Small intestine (tissue), 7 donors: ENCODE data around the gene CD79B. TPM values are rescaled to one million over a fixed set of nuclear protein-coding genes. Genes with fewer than 3 reads are reported as not detected.
"Not testable (repeated sequence)": the region's sequence is repeated elsewhere in the genome, so short reads cannot be mapped to it uniquely, and the experiment has no call there.

ENCODE experiments used
- DNase-seq, 2 donors: peaks; one replicate each; pipeline versions ENCODE4 v3.0.0 to v3.0.0-alpha.2; 2013
- FAIRE-seq: peaks from 2 replicates; lab custom pipeline; 2012; peaks lifted over from hg19 to GRCh38; lab: Jason Lieb, UNC
- H3K27ac ChIP-seq, 3 donors: one replicate each; pipeline ENCODE4 v1.5.1; 2013; ENCODE audit warnings: low read length in 2 of 3, mild to moderate bottlenecking in 2 of 3, control low read depth in 1 of 3, inconsistent platforms in 1 of 3, low read depth in 1 of 3, moderate library complexity in 1 of 3
- H3K27me3 ChIP-seq, 3 donors: one replicate each; pipeline ENCODE4 v1.6.1; 2013; ENCODE audit warnings: low read length in 3 of 3, inconsistent platforms in 1 of 3; ENCODE audit not compliant: control insufficient read depth in 3 of 3, insufficient read depth in 3 of 3
- H3K36me3 ChIP-seq, 3 donors: one replicate each; pipeline ENCODE4 v1.6.1; 2013; ENCODE audit warnings: low read length in 3 of 3, inconsistent platforms in 1 of 3, low read depth in 1 of 3, mild to moderate bottlenecking in 1 of 3, moderate library complexity in 1 of 3; ENCODE audit not compliant: control insufficient read depth in 3 of 3, insufficient read depth in 2 of 3
- H3K4me1 ChIP-seq, 3 donors: one replicate each; pipeline ENCODE4 v1.6.1; 2013; ENCODE audit warnings: low read length in 2 of 3, inconsistent platforms in 1 of 3, low read depth in 1 of 3, mild to moderate bottlenecking in 1 of 3, moderate library complexity in 1 of 3; ENCODE audit not compliant: control insufficient read depth in 3 of 3, insufficient read depth in 2 of 3
- H3K4me3 ChIP-seq, 3 donors: one replicate each; pipeline ENCODE4 v1.5.1; 2013; ENCODE audit warnings: low read length in 3 of 3, control low read depth in 1 of 3, inconsistent platforms in 1 of 3, low read depth in 1 of 3, mild to moderate bottlenecking in 1 of 3, moderate library complexity in 1 of 3
- H3K9me3 ChIP-seq, 2 donors: one replicate each; pipeline ENCODE4 v1.6.1; 2013; ENCODE audit warnings: low read depth in 1 of 2, low read length in 1 of 2; ENCODE audit not compliant: control insufficient read depth in 2 of 2, insufficient read depth in 1 of 2
- WGBS, 3 donors: extraction: QIAGEN DNeasy Blood & Tissue Kit; methylation state at CpG; one replicate each; pipeline ENCODE4 v1.1.7; 2013; 5-methylcytosine and 5-hydroxymethylcytosine counted together
- polyA plus RNA-seq, 4 donors: library from polyadenylated mRNA; stranded (reverse) in 3 of 4; unstranded in 1 of 4; fragments of 200-250 nt in 3 of 4; fragments of 120-200 nt in 1 of 4; gene quantifications; one replicate each; pipeline versions ENCODE4 v1.2.1 to v1.2.3, GENCODE V29; 2013
- donor health status: healthy with polysubstance abuse.
- donor health status: control.
- donor health status: control.
- donor health status: Bipolar disorder and iron deficiency.
- donor health status: healthy.

CD79B gene
- polyA plus RNA-seq, 4 donors = 0.45 to 8.7 (median 3.1) TPM

GRCh38 chr17:63889026-63889848 lies 42.9 kb downstream of the CD79B start:
- peak; percentile 16 to 20 for DNase-seq
- not testable (repeated sequence) for H3K27me3 ChIP-seq, H3K4me3 ChIP-seq, H3K27ac ChIP-seq, H3K9me3 ChIP-seq, H3K36me3 ChIP-seq, H3K4me1 ChIP-seq, FAIRE-seq
- WGBS, 3 donors = 26 to 34% (median 31%) methylated on average over 13 of the region's 13 CpGs

- H3K27me3 ChIP-seq, DNase-seq, H3K4me1 ChIP-seq, FAIRE-seq, H3K27ac ChIP-seq, H3K4me3 ChIP-seq, H3K36me3 ChIP-seq, H3K9me3 ChIP-seq: not testable (repeated sequence)
- WGBS, 3 donors = 82 to 89% (median 84%) methylated on average over 11 of the region's 11 CpGs
Observed at GRCh38 chr17:63885119-63885518, 47.0 kb downstream of the CD79B start.

- not testable (repeated sequence) for H3K4me3 ChIP-seq, H3K9me3 ChIP-seq, H3K27me3 ChIP-seq, H3K4me1 ChIP-seq, H3K27ac ChIP-seq, DNase-seq, H3K36me3 ChIP-seq, FAIRE-seq
- WGBS, 3 donors = 73 to 79% (median 78%) methylated on average over 9 of the region's 9 CpGs
Observed at GRCh38 chr17:63882626-63883126, 49.5 kb downstream of the CD79B start.

- Histone ChIP-seq H3K4me3 (no peak within 1 kb of the TSS), H3K27ac (no peak within 1 kb of the TSS), H3K9me3 (no peaks in the 10 kb centered on the region), H3K36me3 (no peaks in the 10 kb centered on the region), H3K27me3 (peaks cover 0 to 2% (median 1%) of the 10 kb centered on the region in 3 donors), H3K4me1 (no peaks in the 10 kb centered on the region)
- 35 to 42% (median 40%) methylated on average over 12 to 15 of the region's 15 CpGs for WGBS, 3 donors
- no peak for FAIRE-seq
- DNase-seq = peak; percentile 33 to 64
Observed at GRCh38 chr17:63881935-63882601, 50.1 kb downstream of the CD79B start, which contains the start of gene GH2. Gene GH2, minus strand, starts transcription at chr17:63881944. Its CDS starts 143 bp downstream, at chr17:63881801.

- 47 to 59% (median 52%) methylated on average over 11 of the region's 11 CpGs for WGBS, 3 donors
- H3K4me3 ChIP-seq, H3K36me3 ChIP-seq, H3K4me1 ChIP-seq, H3K9me3 ChIP-seq, H3K27ac ChIP-seq, H3K27me3 ChIP-seq, DNase-seq, FAIRE-seq: not testable (repeated sequence)
Observed at GRCh38 chr17:63881337-63881736, 50.8 kb downstream of the CD79B start.

GRCh38 chr17:63880706-63881105 lies 51.4 kb downstream of the CD79B start:
- Histone ChIP-seq H3K9me3 (no peaks in the 10 kb centered on the region), H3K4me3 (no peak overlapping the region), H3K4me1 (no peaks in the 10 kb centered on the region), H3K27me3 (peaks cover 0 to 2% (median 1%) of the 10 kb centered on the region in 3 donors), H3K36me3 (no peaks in the 10 kb centered on the region), H3K27ac (no peak overlapping the region)
- DNase-seq (no peak), FAIRE-seq (no peak)
- WGBS, 3 donors = 79 to 84% (median 81%) methylated on average over 12 of the region's 12 CpGs

Other genes starting within 250 kb of the CD79B start
- 10 to 100 TPM in 3 of 4 donors, 1 to 10 TPM in 1; 2.0 to 14.7 (median 12.5) TPM for gene LIMD2, start 232.2 kb downstream of the CD79B start, polyA plus RNA-seq
- 10 to 100 TPM in 3 of 4 donors, 1 to 10 TPM in 1; 8.1 to 35.2 (median 13.3) TPM for gene STRADA, start 190.5 kb downstream of the CD79B start, polyA plus RNA-seq
- 100 to 1,000 TPM in 1 of 4 donors, 10 to 100 TPM in 3; 19.5 to 113 (median 60.1) TPM for gene CCDC47, start 158.7 kb downstream of the CD79B start, polyA plus RNA-seq
- gene DDX42, start 158.2 kb downstream of the CD79B start, polyA plus RNA-seq = 100 to 1,000 TPM in 1 of 4 donors, 10 to 100 TPM in 3; 43.5 to 128 (median 51.6) TPM
- gene PSMC5, start 104.9 kb downstream of the CD79B start, polyA plus RNA-seq = 100 to 1,000 TPM; 104 to 180 (median 144) TPM
- 10 to 100 TPM; 13.9 to 45.5 (median 19.7) TPM for gene FTSJ3, start 104.7 kb downstream of the CD79B start, polyA plus RNA-seq
- 10 to 100 TPM; 44.0 to 95.3 (median 60.8) TPM for gene SMARCD2, start 89.6 kb downstream of the CD79B start, polyA plus RNA-seq
- under 1 TPM in 1 of 4 donors, not detected in 3; 0.32 TPM for gene CSH2, start 58.7 kb downstream of the CD79B start, polyA plus RNA-seq
- gene GH2, start 50.4 kb downstream of the CD79B start, polyA plus RNA-seq = not detected
- gene CSH1, start 35.8 kb downstream of the CD79B start, polyA plus RNA-seq = under 1 TPM in 1 of 4 donors, not detected in 3; 0.16 TPM
- not detected for gene CSHL1, start 21.1 kb downstream of the CD79B start, polyA plus RNA-seq
- under 1 TPM in 1 of 4 donors, not detected in 3; 0.06 TPM for gene GH1, start 13.5 kb downstream of the CD79B start, polyA plus RNA-seq
- under 1 TPM in 2 of 4 donors, not detected in 2; 0.38 to 0.46 TPM for gene SCN4A, start 40.6 kb upstream of the CD79B start, polyA plus RNA-seq
- gene PRR29, start 66.0 kb upstream of the CD79B start, polyA plus RNA-seq = 1 to 10 TPM in 1 of 4 donors, under 1 TPM in 1, not detected in 2; 0.16 to 1.1 TPM
- gene ICAM2, start 88.3 kb upstream of the CD79B start, polyA plus RNA-seq = 10 to 100 TPM in 3 of 4 donors, 1 to 10 TPM in 1; 4.5 to 40.1 (median 12.4) TPM
- 10 to 100 TPM in 2 of 4 donors, 1 to 10 TPM in 2; 2.2 to 11.3 (median 6.5) TPM for gene ERN1, start 197.8 kb upstream of the CD79B start, polyA plus RNA-seq